ENCODE measurements around the gene SCART1.

- TF ChIP-seq EP300 (IDR thresholded peaks at IDR 0.05; ENCODE audit: borderline replicate concordance), result no peak
- no peak for TF ChIP-seq RAD21 (IDR thresholded peaks at IDR 0.05; ENCODE audit: low read depth)
- TF ChIP-seq TEAD4 (IDR thresholded peaks at IDR 0.05), result no peak
Measured at GRCh38 chr10:133474027-133474426, 20.3 kb downstream of the SCART1 start.
